CD4-positive, alpha-beta T cell (primary cell): ENCODE measurements around the gene GGPS1. TPM values are rescaled to one million over a fixed set of nuclear protein-coding genes. Genes with fewer than 3 reads are reported as not detected.

Source experiments
- ATAC-seq: fragments of 200-7000 bp; cut with Tn5 transposase; one replicate; pipeline ENCODE4 v1.10.0; 2022; ENCODE audit warnings: mild to moderate bottlenecking; ENCODE audit not compliant: poor library complexity
- CTCF ChIA-PET: fragments of 350-600 bp; sonication (Branson Sonifier 250); formaldehyde crosslinking; loops from one replicate; lab custom pipeline; 2021; ENCODE audit warnings: antibody characterized with exemption, inconsistent platforms; lab: Charles Lee
- POLR2A ChIA-PET: fragments of 350-600 bp; sonication (Branson Sonifier 250); formaldehyde crosslinking; loops from one replicate; lab custom pipeline; 2021; ENCODE audit warnings: antibody characterized with exemption, inconsistent platforms; lab: Charles Lee
- DNase-seq, 14 experiments: peaks; one replicate each; pipeline ENCODE4 v3.0.0-alpha.2; 2013 to 2020; ENCODE audit warnings: mixed read lengths in 2 of 14
- H3K27ac ChIP-seq, 2 donors: one replicate each; pipeline versions ENCODE4 v1.5.1 to v1.7.0; 2013; ENCODE audit warnings: low read length in 2 of 2, low read depth in 1 of 2, mild to moderate bottlenecking in 1 of 2
- H3K27me3 ChIP-seq, 2 experiments: 1 replicate in 1 of 2; 2 replicates in 1 of 2; pipeline versions ENCODE4 v1.6.1 to v1.7.0; 2013; ENCODE audit warnings: low read length in 2 of 2, control low read depth in 1 of 2, mild to moderate bottlenecking in 1 of 2, moderate library complexity in 1 of 2; ENCODE audit not compliant: insufficient read depth in 2 of 2, control insufficient read depth in 1 of 2
- H3K36me3 ChIP-seq: one replicate; pipeline ENCODE4 v1.6.1; 2013; ENCODE audit warnings: low read length, control low read depth; ENCODE audit not compliant: insufficient read depth
- H3K4me1 ChIP-seq: one replicate; pipeline ENCODE4 v1.6.1; 2013; ENCODE audit warnings: low read length, control low read depth; ENCODE audit not compliant: insufficient read depth
- H3K4me3 ChIP-seq: one replicate; pipeline ENCODE4 v1.5.1; 2013; ENCODE audit warnings: mild to moderate bottlenecking, low read length, moderate library complexity
- H3K9me3 ChIP-seq, 2 experiments: 1 replicate in 1 of 2; 2 replicates in 1 of 2; pipeline versions ENCODE4 v1.6.1 to v1.7.0; 2013; ENCODE audit warnings: low read length in 2 of 2, mild to moderate bottlenecking in 2 of 2, control low read depth in 1 of 2, moderate library complexity in 1 of 2; ENCODE audit not compliant: control insufficient read depth in 1 of 2, insufficient read depth in 1 of 2
- H3K27ac Mint-ChIP-seq: one replicate; pipeline ENCODE4 v1.8.0; 2020; ENCODE audit warnings: mixed read lengths
- H3K27me3 Mint-ChIP-seq: one replicate; pipeline ENCODE4 v1.8.0; 2021; ENCODE audit warnings: mixed read lengths
- H3K36me3 Mint-ChIP-seq: one replicate; pipeline ENCODE4 v1.8.0; 2021; ENCODE audit warnings: low read depth, mixed read lengths
- H3K4me1 Mint-ChIP-seq: one replicate; pipeline ENCODE4 v1.8.0; 2021; ENCODE audit warnings: low read depth, mixed read lengths
- H3K4me3 Mint-ChIP-seq: one replicate; pipeline ENCODE4 v1.8.0; 2020; ENCODE audit warnings: mild to moderate bottlenecking, mixed read lengths
- H3K9me3 Mint-ChIP-seq: one replicate; pipeline ENCODE4 v1.8.0; 2020; ENCODE audit warnings: mixed read lengths
- CTCF ChIP-seq: fragments of 200-600 bp; IDR thresholded peaks from one replicate; pipeline ENCODE4 v1.8.0; 2022; ENCODE audit warnings: antibody characterized with exemption, mild to moderate bottlenecking
- intact Hi-C, 2 experiments: fragments of 100-400 bp; cut with DNase I in 1 of 2; cut with micrococcal nuclease in 1 of 2; formaldehyde crosslinking; loops; one replicate each; pipeline versions ENCODE4 v1.15.1 to v1.9.0; 2023 to 2025; cut with DNase I, micrococcal nuclease
- total RNA-seq, 174 experiments: library from RNA in 2 of 174; stranded (reverse) in 2 of 174; gene quantifications; one replicate each; pipeline ENCODE4 v1.2.3 and lab custom pipeline; 2021 to 2026

The GGPS1 gene
- total RNA-seq, 2 experiments from 2014 or later, result 20.6 to 20.9 TPM

- Mint-ChIP-seq H3K36me3 (peaks cover 16% of the 10 kb centered on the region), H3K4me3 (no peak overlapping the region), H3K27me3 (no peaks in the 10 kb centered on the region), H3K4me1 (peaks cover 4% of the 10 kb centered on the region), H3K9me3 (no peaks in the 10 kb centered on the region), H3K27ac (no peak overlapping the region)
- Histone ChIP-seq H3K4me3 (no peak overlapping the region), H3K36me3 (peaks cover 2% of the 10 kb centered on the region), H3K4me1 (no peaks in the 10 kb centered on the region), H3K9me3 (peaks cover 0 to 4% of the 10 kb centered on the region in 2 experiments), H3K27me3 (no peaks in the 10 kb centered on the region), H3K27ac (no peak overlapping the region)
- ATAC-seq, result no peak
- no peak for TF ChIP-seq CTCF
- CTCF ChIA-PET, result no interaction called here
- intact Hi-C loops, result no loop called here
- POLR2A ChIA-PET, result no interaction called here
- DNase-seq, result no peak
Measured at GRCh38 chr1:235391874-235392273, 63.5 kb downstream of the GGPS1 start.

Other genes with a start within 250 kb of the GGPS1 start
- gene TOMM20, start 199.7 kb upstream of the GGPS1 start, total RNA-seq, result 100 to 1,000 TPM; 129 to 133 TPM
- gene RBM34, start 167.3 kb upstream of the GGPS1 start, total RNA-seq, result 100 to 1,000 TPM; 195 to 218 TPM
- gene ARID4B, start 391 bp upstream of the GGPS1 start, total RNA-seq, result 100 to 1,000 TPM; 127 to 130 TPM
- 1 to 10 TPM; 7.0 to 8.4 TPM for gene TBCE, start 38.9 kb downstream of the GGPS1 start, total RNA-seq
- gene B3GALNT2, start 175.9 kb downstream of the GGPS1 start, total RNA-seq, result 1 to 10 TPM; 4.0 to 5.4 TPM